A549 treated with AZD9567 at 1 μM for 4 hours (cell line): ENCODE measurements around the gene GNPTG. TPM values are rescaled to one million over a fixed set of nuclear protein-coding genes. Genes with fewer than 3 reads are reported as not detected.

Experiments
- total RNA-seq: library from RNA; stranded (reverse); fragments of 200-300 nt; extraction: Qiagen RNA extraction; gene quantifications from 5 replicates; pipeline ENCODE4 v1.2.3, GENCODE V29; 2022; ENCODE audit not compliant: insufficient read depth

GNPTG gene
- total RNA-seq: 35.0 to 37.5 TPM (median 36.2 TPM) in 5 replicates

GRCh38 chr16:1351582-1352362 lies at the start of gene GNPTG, which contains the start of gene TSR3:
Gene GNPTG (plus strand): TSS chr16:1351931. CDS start chr16:1351966, 35 bp downstream.
Gene TSR3 (minus strand): TSS chr16:1351878. CDS start chr16:1351804, 74 bp downstream.

GRCh38 chr16:1308977-1309885 lies 42.5 kb upstream of the GNPTG start, which contains the start of gene UBE2I:
Gene UBE2I (plus strand): TSS chr16:1309636. CDS start chr16:1314031, 4,395 bp downstream.

GRCh38 chr16:1333149-1333812 lies 18.4 kb upstream of the GNPTG start, which contains the start of gene BAIAP3:
Gene BAIAP3 (plus strand): TSS chr16:1333645. CDS start chr16:1338550, 4,905 bp downstream.

Other genes with a start within 250 kb of the GNPTG start
- 10.7 to 14.8 TPM (median 14.3 TPM) in 5 replicates for gene CACNA1H, start 198.8 kb upstream of the GNPTG start, total RNA-seq
- 0.09 TPM in 1 of 5 replicates, not detected in the others for gene TPSG1, start 126.7 kb upstream of the GNPTG start, total RNA-seq
- 0.06 to 0.07 TPM in 2 of 5 replicates, not detected in the others for gene TPSB2, start 121.7 kb upstream of the GNPTG start, total RNA-seq
- 0.07 to 0.13 TPM in 2 of 5 replicates, not detected in the others for gene TPSAB1, start 111.2 kb upstream of the GNPTG start, total RNA-seq
- gene TPSD1, start 95.9 kb upstream of the GNPTG start, total RNA-seq: not detected in 5 replicates
- 159 to 274 TPM (median 175 TPM) in 5 replicates for gene UBE2I, start 42.3 kb upstream of the GNPTG start, total RNA-seq
- 0.98 to 2.9 TPM (median 1.5 TPM) in 5 replicates for gene BAIAP3, start 18.3 kb upstream of the GNPTG start, total RNA-seq
- 59.3 to 92.9 TPM (median 87.3 TPM) in 5 replicates for gene TSR3, start 53 bp upstream of the GNPTG start, total RNA-seq
- 21.2 to 32.6 TPM (median 27.6 TPM) in 5 replicates for gene UNKL, start 62.8 kb downstream of the GNPTG start, total RNA-seq
- gene UQCC4, start 68.8 kb downstream of the GNPTG start, total RNA-seq: 33.8 to 41.3 TPM (median 40.0 TPM) in 5 replicates
- gene PERCC1, start 79.1 kb downstream of the GNPTG start, total RNA-seq: not detected in 5 replicates
- 0.34 to 0.41 TPM (median 0.38 TPM) in 4 of 5 replicates, not detected in the other for gene CCDC154, start 92.6 kb downstream of the GNPTG start, total RNA-seq
- gene CLCN7, start 123.1 kb downstream of the GNPTG start, total RNA-seq: 29.4 to 77.2 TPM (median 76.2 TPM) in 5 replicates
- gene PTX4, start 137.0 kb downstream of the GNPTG start, total RNA-seq: not detected in 5 replicates
- 30.9 to 51.8 TPM (median 48.4 TPM) in 5 replicates for gene TELO2, start 141.4 kb downstream of the GNPTG start, total RNA-seq
- gene TMEM204, start 181.7 kb downstream of the GNPTG start, total RNA-seq: 0.05 to 0.07 TPM (median 0.06 TPM) in 4 of 5 replicates, not detected in the other